ENCODE results near the gene PYGO1. TPM values are rescaled to one million over a fixed set of nuclear protein-coding genes. Genes with fewer than 3 reads are reported as not detected.
"Not testable (repeated sequence)": the region's sequence is repeated elsewhere in the genome, so short reads cannot be mapped to it uniquely, and the experiment has no call there.

Gene PYGO1
- total RNA-seq, 2 experiments from 2014 or later: not detected

DNA sequence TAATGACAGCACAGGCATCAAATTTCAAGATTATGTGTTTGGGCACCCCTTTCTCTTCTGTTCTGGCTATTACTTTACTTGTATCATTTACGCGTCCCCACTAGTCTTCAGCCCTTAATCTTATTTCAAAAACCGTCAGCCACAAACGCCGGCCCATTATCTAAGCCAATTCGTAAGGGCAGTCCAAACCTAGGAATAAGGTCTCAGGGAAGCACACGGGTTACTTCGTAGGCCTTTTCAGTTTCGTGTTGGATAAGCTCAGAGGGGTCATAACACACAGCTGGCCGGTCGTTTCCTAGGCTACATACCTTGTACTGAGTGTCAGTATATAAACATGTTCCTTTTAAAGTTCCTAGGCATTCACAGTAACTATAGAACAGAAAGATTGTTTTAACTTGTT is 75.0 kb downstream of the PYGO1 start:
- ChIA-PET CTCF (no interaction called here), POLR2A (no interaction called here)
- ATAC-seq (ENCODE audit: poor library complexity) (no peak), DNase-seq (no peak)
- Histone ChIP-seq H3K4me1 (ENCODE audit: insufficient read depth, low read length) (no peaks in the 10 kb centered on the region), H3K9me3 (ENCODE audit: control insufficient read depth in 1 of 2, insufficient read depth in 1 of 2, low read length in 2 of 2) (no peaks in the 10 kb centered on the region), H3K4me3 (ENCODE audit: low read length) (no peak overlapping the region), H3K27ac (ENCODE audit: low read depth in 1 of 2, low read length in 2 of 2) (no peak overlapping the region), H3K36me3 (ENCODE audit: insufficient read depth, low read length) (no peaks in the 10 kb centered on the region), H3K27me3 (ENCODE audit: control insufficient read depth in 1 of 2, insufficient read depth in 2 of 2, low read length in 2 of 2) (no peaks in the 10 kb centered on the region)
- intact Hi-C loops (cut with DNase I, micrococcal nuclease): no loop called here
- no peaks in the 10 kb centered on the region for H3K36me3 Mint-ChIP-seq (ENCODE audit: low read depth)
- H3K27me3 Mint-ChIP-seq: peaks cover 10% of the 10 kb centered on the region
- H3K4me1 Mint-ChIP-seq (ENCODE audit: low read depth): no peaks in the 10 kb centered on the region
- H3K27ac Mint-ChIP-seq: no peak overlapping the region
- H3K9me3 Mint-ChIP-seq: no peaks in the 10 kb centered on the region
- TF ChIP-seq CTCF (IDR thresholded peaks at IDR 0.05): no peak
- no peak overlapping the region for H3K4me3 Mint-ChIP-seq

DNA sequence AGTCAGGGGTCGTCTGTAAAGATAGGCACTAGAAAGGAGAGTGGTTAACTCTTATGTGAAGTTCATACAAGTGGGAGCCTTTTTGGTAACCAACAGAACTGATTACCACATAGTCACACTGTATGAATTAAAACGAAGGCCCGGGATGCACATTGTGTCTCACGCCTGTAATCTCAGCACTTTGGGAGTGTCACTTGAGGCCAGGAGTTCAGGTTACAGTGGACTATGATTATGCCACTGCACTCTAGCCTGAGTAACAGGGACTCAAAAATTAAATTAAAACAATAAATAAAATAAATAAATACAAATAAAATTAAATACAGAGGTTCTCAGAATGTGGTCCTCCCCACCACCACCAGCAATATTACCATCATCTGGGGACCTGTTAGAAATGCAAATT is 80.6 kb downstream of the PYGO1 start:
- Histone ChIP-seq H3K9me3 (ENCODE audit: control insufficient read depth in 1 of 2, insufficient read depth in 1 of 2, low read length in 2 of 2) (no peaks in the 10 kb centered on the region), H3K27me3 (ENCODE audit: control insufficient read depth in 1 of 2, insufficient read depth in 2 of 2, low read length in 2 of 2) (no peaks in the 10 kb centered on the region), H3K4me1 (ENCODE audit: insufficient read depth, low read length) (no peaks in the 10 kb centered on the region), H3K27ac (ENCODE audit: low read depth in 1 of 2, low read length in 2 of 2) (no peak overlapping the region), H3K36me3 (ENCODE audit: insufficient read depth, low read length) (no peaks in the 10 kb centered on the region), H3K4me3 (ENCODE audit: low read length) (no peak overlapping the region)
- Mint-ChIP-seq H3K9me3 (no peaks in the 10 kb centered on the region), H3K36me3 (ENCODE audit: low read depth) (no peaks in the 10 kb centered on the region), H3K4me1 (ENCODE audit: low read depth) (no peaks in the 10 kb centered on the region), H3K27ac (no peak overlapping the region), H3K4me3 (no peak overlapping the region), H3K27me3 (peaks cover 16% of the 10 kb centered on the region)
- ChIA-PET POLR2A (no interaction called here), CTCF (no interaction called here)
- no peak for DNase-seq
- intact Hi-C loops (cut with DNase I, micrococcal nuclease): loop anchor here in 1 of 2 experiments (10.0 kb wide), 1 partner anchor 737 kb away; the partner anchor contains the start of gene RFX7
- no peak for TF ChIP-seq CTCF (IDR thresholded peaks at IDR 0.05)
- ATAC-seq (ENCODE audit: poor library complexity): no peak

DNA sequence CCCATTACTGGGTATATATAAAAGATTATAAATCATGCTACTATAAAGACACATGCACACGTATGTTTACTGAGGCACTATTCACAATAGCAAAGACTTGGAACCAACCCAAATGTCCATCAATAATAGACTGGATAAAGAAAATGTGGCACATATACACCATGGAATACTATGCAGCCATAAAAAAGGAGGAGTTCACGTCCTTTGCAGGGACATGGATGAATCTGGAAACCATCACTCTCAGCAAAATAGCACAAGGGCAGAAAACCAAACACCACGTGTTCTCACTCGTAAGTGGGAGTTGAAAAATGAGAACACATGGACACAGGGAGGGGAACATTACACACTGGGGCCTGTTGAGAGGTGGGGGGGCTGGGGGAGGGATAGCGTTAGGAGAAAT is 82.7 kb downstream of the PYGO1 start:
- H3K27ac Mint-ChIP-seq; ATAC-seq (ENCODE audit: poor library complexity); H3K9me3 ChIP-seq (ENCODE audit: control insufficient read depth in 1 of 2, insufficient read depth in 1 of 2, low read length in 2 of 2); H3K4me1 ChIP-seq (ENCODE audit: insufficient read depth, low read length); H3K9me3 Mint-ChIP-seq; DNase-seq; CTCF ChIA-PET; H3K4me3 ChIP-seq (ENCODE audit: low read length); H3K27ac ChIP-seq (ENCODE audit: low read depth in 1 of 2, low read length in 2 of 2); H3K4me1 Mint-ChIP-seq (ENCODE audit: low read depth); POLR2A ChIA-PET; H3K36me3 ChIP-seq (ENCODE audit: insufficient read depth, low read length); H3K4me3 Mint-ChIP-seq; H3K36me3 Mint-ChIP-seq (ENCODE audit: low read depth); H3K27me3 ChIP-seq (ENCODE audit: control insufficient read depth in 1 of 2, insufficient read depth in 2 of 2, low read length in 2 of 2): not testable (repeated sequence)
- H3K27me3 Mint-ChIP-seq: peaks cover 13% of the 10 kb centered on the region
- intact Hi-C loops (cut with DNase I, micrococcal nuclease): loop anchor here in 1 of 2 experiments (10.0 kb wide), 1 partner anchor 739 kb away; the partner anchor contains the start of gene RFX7

GRCh38 chr15:55499151-55499550 is 89.0 kb downstream of the PYGO1 start:
- POLR2A ChIA-PET: no interaction called here
- ATAC-seq (ENCODE audit: poor library complexity): no peak
- Mint-ChIP-seq H3K9me3 (no peaks in the 10 kb centered on the region), H3K4me3 (peak overlapping the region; percentile 93), H3K4me1 (ENCODE audit: low read depth) (peaks cover 9% of the 10 kb centered on the region), H3K36me3 (ENCODE audit: low read depth) (no peaks in the 10 kb centered on the region), H3K27ac (no peak overlapping the region), H3K27me3 (peaks cover 9% of the 10 kb centered on the region)
- Histone ChIP-seq H3K36me3 (ENCODE audit: insufficient read depth, low read length) (no peaks in the 10 kb centered on the region), H3K27ac (ENCODE audit: low read depth in 1 of 2, low read length in 2 of 2) (no peak overlapping the region), H3K9me3 (ENCODE audit: control insufficient read depth in 1 of 2, insufficient read depth in 1 of 2, low read length in 2 of 2) (no peaks in the 10 kb centered on the region), H3K4me3 (ENCODE audit: low read length) (no peak overlapping the region), H3K4me1 (ENCODE audit: insufficient read depth, low read length) (peaks cover 9% of the 10 kb centered on the region), H3K27me3 (ENCODE audit: control insufficient read depth in 1 of 2, insufficient read depth in 2 of 2, low read length in 2 of 2) (no peaks in the 10 kb centered on the region)
- no peak for TF ChIP-seq CTCF (IDR thresholded peaks at IDR 0.05)
- intact Hi-C loops (cut with DNase I, micrococcal nuclease): loop anchor here in 1 of 2 experiments (10.0 kb wide), 1 partner anchor 294 kb away; no protein-coding TSS in a partner anchor
- CTCF ChIA-PET: interaction anchor here (0.7 kb wide), 1 partner anchor 25 kb away, joined by 3 read pairs; no protein-coding TSS in a partner anchor
- DNase-seq: no peak

GRCh38 chr15:55498109-55498938 is 89.8 kb downstream of the PYGO1 start:
- intact Hi-C loops (cut with DNase I, micrococcal nuclease): loop anchor here in 1 of 2 experiments (10.0 kb wide), 1 partner anchor 294 kb away; no protein-coding TSS in a partner anchor

More at GRCh38 chr15:55498109-55498938, 89.8 kb downstream of the PYGO1 start:
- peak overlapping the region; percentile 93 for H3K4me3 Mint-ChIP-seq
- H3K27ac ChIP-seq (ENCODE audit: low read depth in 1 of 2, low read length in 2 of 2); H3K27me3 Mint-ChIP-seq; H3K4me1 Mint-ChIP-seq (ENCODE audit: low read depth); H3K27me3 ChIP-seq (ENCODE audit: control insufficient read depth in 1 of 2, insufficient read depth in 2 of 2, low read length in 2 of 2); POLR2A ChIA-PET; H3K36me3 ChIP-seq (ENCODE audit: insufficient read depth, low read length); H3K4me1 ChIP-seq (ENCODE audit: insufficient read depth, low read length); H3K9me3 Mint-ChIP-seq; H3K36me3 Mint-ChIP-seq (ENCODE audit: low read depth); H3K9me3 ChIP-seq (ENCODE audit: control insufficient read depth in 1 of 2, insufficient read depth in 1 of 2, low read length in 2 of 2): not testable (repeated sequence)
- CTCF ChIA-PET: interaction anchor here (0.7 kb wide), 1 partner anchor 24 kb away, joined by 3 read pairs; no protein-coding TSS in a partner anchor
- H3K27ac Mint-ChIP-seq: peak overlapping the region; percentile 83
- DNase-seq (peak; percentile 51 to 89 (median 70)), ATAC-seq (ENCODE audit: poor library complexity) (peak; percentile 91)
- peak overlapping the region; percentile 83 for H3K4me3 ChIP-seq (ENCODE audit: low read length)
